ENCODE measurements around the gene PTPRN2. TPM values are rescaled to one million over a fixed set of nuclear protein-coding genes. Genes with fewer than 3 reads are reported as not detected.

The PTPRN2 gene
- total and polyA plus RNA-seq, 2 experiments from 2014 or later = 0.28 TPM; not detected in 1

DNA sequence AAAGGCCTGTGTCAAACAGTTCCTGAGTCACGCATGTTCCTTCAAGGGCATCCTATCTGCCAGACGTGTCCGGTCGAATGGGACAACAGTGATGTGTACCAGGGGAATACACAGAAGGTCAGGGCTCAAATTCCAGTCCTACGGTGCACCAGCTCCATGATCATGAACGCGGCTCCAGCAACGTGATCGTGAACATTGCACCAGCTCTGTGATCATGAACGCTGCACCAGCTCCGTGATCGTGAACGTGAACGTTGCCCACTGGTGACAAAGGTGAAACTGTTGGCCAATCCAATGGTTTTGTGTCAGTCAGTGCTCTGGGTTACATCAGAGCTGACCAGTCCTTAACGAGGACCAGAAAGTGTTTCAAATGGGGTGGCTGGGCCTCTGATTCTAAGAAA is 4.3 kb upstream of the PTPRN2 start:
- peaks cover 54% of the 10 kb centered on the region for H3K27me3 ChIP-seq
- no peaks in the 10 kb centered on the region for H3K9me3 ChIP-seq (ENCODE audit: low read depth)

DNA sequence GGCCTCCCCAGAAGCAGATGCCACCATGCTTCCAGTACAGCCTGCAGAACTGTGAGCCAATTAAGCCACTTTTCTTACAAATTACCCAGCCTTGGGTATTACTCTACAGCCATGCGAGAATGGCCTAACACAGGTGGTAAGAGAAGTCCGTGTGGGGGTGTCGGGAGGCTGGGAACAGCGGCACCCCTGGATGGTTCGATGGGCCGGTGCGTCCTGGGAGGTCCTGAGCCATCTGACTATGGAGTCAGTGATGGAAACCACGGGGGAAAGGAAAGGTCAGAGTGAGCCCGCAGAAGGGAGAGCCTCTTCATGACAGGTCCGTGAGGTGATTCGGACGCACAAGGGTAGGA is 2.5 kb upstream of the PTPRN2 start:
- H3K27ac ChIP-seq = no peak overlapping the region
- no peaks in the 10 kb centered on the region for H3K4me1 ChIP-seq (ENCODE audit: low read depth)
- H3K4me3 ChIP-seq = no peak overlapping the region
- peaks cover 72% of the 10 kb centered on the region for H3K27me3 ChIP-seq
- H3K9me3 ChIP-seq (ENCODE audit: low read depth) = no peaks in the 10 kb centered on the region
- no peak for DNase-seq (ENCODE audit: low read depth in 1 of 2, low spot score in 1 of 2)
- TF ChIP-seq, protein P1, sequence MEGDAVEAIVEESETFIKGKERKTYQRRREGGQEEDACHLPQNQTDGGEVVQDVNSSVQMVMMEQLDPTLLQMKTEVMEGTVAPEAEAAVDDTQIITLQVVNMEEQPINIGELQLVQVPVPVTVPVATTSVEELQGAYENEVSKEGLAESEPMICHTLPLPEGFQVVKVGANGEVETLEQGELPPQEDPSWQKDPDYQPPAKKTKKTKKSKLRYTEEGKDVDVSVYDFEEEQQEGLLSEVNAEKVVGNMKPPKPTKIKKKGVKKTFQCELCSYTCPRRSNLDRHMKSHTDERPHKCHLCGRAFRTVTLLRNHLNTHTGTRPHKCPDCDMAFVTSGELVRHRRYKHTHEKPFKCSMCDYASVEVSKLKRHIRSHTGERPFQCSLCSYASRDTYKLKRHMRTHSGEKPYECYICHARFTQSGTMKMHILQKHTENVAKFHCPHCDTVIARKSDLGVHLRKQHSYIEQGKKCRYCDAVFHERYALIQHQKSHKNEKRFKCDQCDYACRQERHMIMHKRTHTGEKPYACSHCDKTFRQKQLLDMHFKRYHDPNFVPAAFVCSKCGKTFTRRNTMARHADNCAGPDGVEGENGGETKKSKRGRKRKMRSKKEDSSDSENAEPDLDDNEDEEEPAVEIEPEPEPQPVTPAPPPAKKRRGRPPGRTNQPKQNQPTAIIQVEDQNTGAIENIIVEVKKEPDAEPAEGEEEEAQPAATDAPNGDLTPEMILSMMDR (IDR thresholded peaks at IDR 0.05; ENCODE audit: low read depth, low read length) = no peak
- H3K36me3 ChIP-seq = no peaks in the 10 kb centered on the region

More for the DNA sequence above, 4.3 kb upstream of the PTPRN2 start:
- Histone ChIP-seq H3K4me3 (no peak overlapping the region), H3K4me1 (ENCODE audit: low read depth) (no peaks in the 10 kb centered on the region), H3K27ac (no peak overlapping the region), H3K36me3 (no peaks in the 10 kb centered on the region)
- DNase-seq (ENCODE audit: low read depth in 1 of 2, low spot score in 1 of 2) = no peak
- TF ChIP-seq, protein P1 (IDR thresholded peaks at IDR 0.05; ENCODE audit: low read depth, low read length) = no peak

DNA sequence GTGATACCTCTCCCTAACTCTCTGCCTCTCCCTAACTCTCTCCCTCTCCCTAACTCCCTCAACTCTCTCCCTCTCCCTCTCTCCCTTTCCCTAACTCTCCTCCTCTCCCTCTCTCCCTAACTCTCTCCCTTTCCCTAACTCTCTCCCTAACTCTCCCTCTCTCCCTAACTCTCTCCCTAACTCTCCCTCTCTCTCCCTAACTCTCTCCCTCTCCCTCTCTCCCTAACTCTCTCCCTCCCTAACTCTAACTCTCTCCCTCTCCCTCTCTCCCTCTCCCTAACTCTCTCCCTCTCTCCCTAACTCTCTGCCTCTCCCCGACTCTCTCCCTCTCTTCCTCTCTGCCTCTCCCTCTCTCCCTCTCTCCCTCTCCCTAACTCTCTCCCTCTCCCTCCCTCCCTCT is 2.0 kb upstream of the PTPRN2 start:
- Histone ChIP-seq H3K4me1 (ENCODE audit: low read depth) (no peaks in the 10 kb centered on the region), H3K27ac (no peak overlapping the region), H3K36me3 (no peaks in the 10 kb centered on the region), H3K27me3 (peaks cover 77% of the 10 kb centered on the region), H3K4me3 (no peak overlapping the region), H3K9me3 (ENCODE audit: low read depth) (no peaks in the 10 kb centered on the region)
- no peak for DNase-seq (ENCODE audit: low read depth in 1 of 2, low spot score in 1 of 2)
- TF ChIP-seq, protein P1 (IDR thresholded peaks at IDR 0.05; ENCODE audit: low read depth, low read length) = no peak

DNA sequence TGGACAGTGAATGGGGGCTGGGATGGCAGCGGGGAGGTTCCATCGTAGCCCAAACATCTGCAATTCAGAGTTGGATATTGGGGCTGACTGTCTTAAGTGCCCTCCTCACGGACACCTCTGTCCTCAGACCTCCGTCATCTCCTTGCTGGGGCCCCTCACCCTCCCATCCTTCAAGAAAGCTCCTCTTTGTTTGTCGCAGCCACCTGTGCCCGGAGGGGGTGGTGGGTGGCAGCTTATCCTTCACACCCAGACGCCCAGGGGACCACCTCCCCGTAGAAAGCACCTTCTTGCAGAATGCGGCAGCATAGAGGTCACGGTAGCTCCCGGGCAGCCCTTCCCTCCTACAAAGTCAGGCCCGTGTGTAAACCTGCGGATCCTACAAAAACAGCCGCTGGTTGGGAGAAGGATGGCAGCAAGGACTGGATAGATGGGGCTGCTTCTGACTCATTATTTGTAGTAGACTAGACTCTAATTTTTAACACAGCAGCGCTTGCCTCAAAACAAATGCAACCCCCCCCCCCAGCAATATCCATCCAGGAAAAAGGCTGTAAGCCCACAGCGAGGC is 1.3 kb upstream of the PTPRN2 start:
- Histone ChIP-seq H3K36me3 (no peaks in the 10 kb centered on the region), H3K27me3 (peaks cover 84% of the 10 kb centered on the region), H3K27ac (no peak overlapping the region), H3K4me1 (ENCODE audit: low read depth) (no peaks in the 10 kb centered on the region), H3K9me3 (ENCODE audit: low read depth) (no peaks in the 10 kb centered on the region), H3K4me3 (no peak overlapping the region)
- TF ChIP-seq, protein P1 (IDR thresholded peaks at IDR 0.05; ENCODE audit: low read depth, low read length) = no peak
- DNase-seq (ENCODE audit: low read depth in 1 of 2, low spot score in 1 of 2) = no peak

DNA sequence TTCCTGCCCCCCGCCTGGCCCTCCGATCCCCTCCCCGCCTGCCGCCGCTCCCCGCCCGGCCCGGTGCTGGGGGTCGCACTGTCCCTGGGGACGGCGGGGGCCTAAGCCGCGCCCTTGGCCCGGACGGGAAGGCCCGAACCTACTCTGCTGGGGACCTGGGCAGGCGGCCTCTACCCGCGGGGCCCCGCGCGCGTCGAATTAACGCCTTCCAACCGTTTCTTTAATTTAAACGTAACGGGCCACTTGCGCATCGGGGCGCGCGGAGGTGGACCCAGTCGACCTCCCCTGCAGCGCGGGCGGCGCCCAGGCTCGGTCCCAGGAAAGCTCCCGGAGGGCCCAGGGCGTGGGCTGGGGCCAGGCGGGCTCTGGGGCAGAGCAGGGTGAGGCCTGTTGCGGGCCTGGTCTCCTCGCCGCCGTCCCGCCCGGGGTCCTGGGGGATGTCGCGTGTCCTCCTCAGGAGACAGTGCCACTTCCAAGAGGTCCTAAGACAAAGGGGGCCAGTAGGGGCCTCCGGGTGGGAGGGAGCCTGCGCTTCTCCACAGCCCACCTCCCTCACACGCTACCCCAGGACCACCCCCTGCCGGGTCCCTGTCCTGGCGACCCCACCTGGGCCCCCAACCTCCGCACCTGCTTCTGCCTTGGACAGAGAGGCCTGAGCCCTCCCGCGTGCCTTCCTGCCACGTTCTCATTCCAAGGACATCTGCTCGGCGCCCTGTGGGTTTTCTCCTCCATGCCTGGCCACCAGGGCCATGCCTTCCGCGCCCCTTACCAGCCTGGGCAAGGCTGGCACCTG is 658 bp upstream of the PTPRN2 start:
- TF ChIP-seq, protein P1 (IDR thresholded peaks at IDR 0.05; ENCODE audit: low read depth, low read length) = no peak
- peak overlapping the region; percentile 49 for H3K4me3 ChIP-seq
- no peaks in the 10 kb centered on the region for H3K36me3 ChIP-seq
- H3K9me3 ChIP-seq (ENCODE audit: low read depth) = no peaks in the 10 kb centered on the region
- H3K27me3 ChIP-seq = peaks cover 91% of the 10 kb centered on the region
- DNase-seq (ENCODE audit: low read depth in 1 of 2, low spot score in 1 of 2) = no peak
- no peaks in the 10 kb centered on the region for H3K4me1 ChIP-seq (ENCODE audit: low read depth)
- no peak overlapping the region for H3K27ac ChIP-seq

Data from cardiac muscle cell (in vitro differentiated cells and primary cell).